Sciatic nerve (tissue), 2 donors: ENCODE measurements around the gene BCL2L12. TPM values are rescaled to one million over a fixed set of nuclear protein-coding genes. Genes with fewer than 3 reads are reported as not detected.

Experiments
- ATAC-seq: fragments of 200-7000 bp; cut with Tn5 transposase; one replicate; pipeline ENCODE4 v1.9.1; 2020; ENCODE audit warnings: mild to moderate bottlenecking, moderate library complexity
- DNase-seq: peaks from one replicate; pipeline ENCODE4 v3.0.0-alpha.2; 2020; ENCODE audit warnings: low spot score
- intact Hi-C: fragments of 100-400 bp; cut with DNase I; formaldehyde crosslinking; loops from one replicate; pipeline ENCODE4 v1.14.2; 2022
- total RNA-seq: library from RNA; stranded (reverse); fragmentation: NEBNext Ultra II Directional; extraction: Animal tissue kit (Norgen Biotek cat#: 25700); gene quantifications from one replicate; pipeline ENCODE4 v1.2.1, GENCODE V29; 2021
- donor health status: DM: no; HTN: no; CAD: no.
- donor health status: DM: no; HTN: no; CAD: no.

BCL2L12 gene
- total RNA-seq, 1 donor from 2014 or later: 11.5 TPM

DNA sequence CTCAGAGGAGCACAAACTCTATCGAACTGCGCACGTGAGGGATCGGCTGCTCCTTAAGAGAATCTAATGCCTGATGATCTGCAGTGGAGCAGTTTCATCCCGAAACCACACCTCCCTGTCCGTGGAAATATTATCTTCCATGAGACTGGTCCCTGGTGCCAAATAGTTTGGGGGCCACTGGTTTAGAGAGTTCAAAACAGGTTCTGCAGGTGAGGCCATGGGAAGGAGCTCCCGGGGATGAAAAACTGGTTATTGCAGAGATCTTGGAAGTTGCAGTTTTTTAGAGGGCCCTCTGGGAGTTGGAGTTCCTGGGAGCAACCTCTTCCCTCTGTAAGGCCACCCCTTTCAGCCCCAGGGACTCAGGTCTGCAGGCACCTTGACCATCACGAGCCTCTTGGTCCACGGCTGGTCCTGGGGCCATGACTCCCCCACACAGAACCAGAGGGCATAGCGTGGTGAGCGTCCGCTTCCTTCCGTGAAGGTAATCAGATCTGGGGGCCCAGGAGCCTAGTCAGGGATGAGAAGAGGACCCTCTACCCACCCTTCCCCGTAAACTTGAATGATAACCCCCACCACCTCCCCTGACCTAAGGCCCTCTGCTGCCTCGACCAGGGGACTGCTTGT lies 5.3 kb upstream of the BCL2L12 start:
- intact Hi-C loops: no loop called here
- no peak for DNase-seq
- ATAC-seq: no peak

DNA sequence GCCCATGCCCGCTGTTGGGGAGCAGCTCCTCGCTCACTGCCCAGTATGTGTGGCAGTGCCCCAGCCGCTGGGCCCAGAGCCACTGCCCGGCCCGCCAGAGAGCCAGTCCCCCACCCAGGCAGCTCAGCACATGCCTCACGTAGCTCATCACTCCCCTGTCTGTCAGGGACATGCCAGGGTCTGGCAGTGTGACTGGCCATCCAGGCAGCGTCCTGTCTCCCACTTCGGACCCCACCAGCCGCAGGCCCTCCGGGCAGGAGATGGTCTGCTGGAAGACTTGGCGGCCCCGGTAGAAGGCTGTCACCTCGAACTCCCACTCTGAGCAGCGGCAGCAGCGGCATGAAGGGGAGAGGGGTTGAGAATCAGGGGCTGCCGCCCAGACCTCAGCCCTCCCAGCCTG lies 3.7 kb upstream of the BCL2L12 start:
- no peak for DNase-seq
- no peak for ATAC-seq
- intact Hi-C loops: no loop called here

DNA sequence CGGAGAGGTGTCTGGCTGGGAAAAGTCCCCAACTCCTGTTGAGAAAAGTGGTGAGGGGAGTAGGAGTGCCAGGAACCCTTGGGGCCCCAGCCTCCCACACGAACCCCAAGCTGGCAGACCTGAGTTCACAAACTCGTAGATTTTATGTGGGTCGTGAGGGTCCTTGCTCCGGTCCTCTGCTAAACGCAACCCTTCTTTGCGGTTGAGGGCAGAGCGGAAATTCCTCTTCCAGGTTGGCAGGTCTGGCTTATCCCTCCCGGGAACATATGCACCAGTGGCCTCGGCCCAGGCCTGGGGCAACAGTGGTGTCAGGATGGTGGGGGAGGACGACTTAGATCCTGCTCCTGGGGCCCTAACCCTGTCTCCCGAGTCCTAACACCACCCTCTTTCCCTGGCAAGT lies 2.5 kb upstream of the BCL2L12 start:
- no peak for ATAC-seq

GRCh38 chr19:49664171-49665035 lies 1.3 kb upstream of the BCL2L12 start:
- intact Hi-C loops: loop anchor here (5.0 kb wide), 1 partner anchor 212 kb away; the partner anchor contains the start of genes ALDH16A1 and PIH1D1
- ATAC-seq (peak; percentile 86), DNase-seq (peak; percentile 97)

More for the DNA sequence above, 2.5 kb upstream of the BCL2L12 start:
- intact Hi-C loops: no loop called here
- DNase-seq: no peak

DNA sequence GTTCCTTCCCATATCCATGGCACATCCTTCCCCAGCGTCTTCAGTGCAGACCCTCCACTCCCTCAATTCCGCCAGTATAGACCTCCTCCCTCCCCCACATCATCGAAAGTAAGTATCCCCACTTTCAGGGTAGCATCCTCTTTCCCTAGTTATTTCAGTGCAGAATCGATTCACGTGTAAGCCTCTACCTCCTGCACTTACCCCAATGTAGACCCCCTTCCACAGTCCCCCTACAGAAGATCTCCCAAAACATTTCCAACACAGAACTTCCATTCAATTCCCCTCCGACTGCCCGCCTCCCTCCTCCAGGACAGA lies 740 bp upstream of the BCL2L12 start:
- no peak for DNase-seq
- intact Hi-C loops: loop anchor here (5.0 kb wide), 1 partner anchor 213 kb away; the partner anchor contains the start of genes ALDH16A1 and PIH1D1
- ATAC-seq: peak; percentile 1

- ATAC-seq: no peak
Measured at GRCh38 chr19:49666120-49666444, 349 bp downstream of the BCL2L12 start.

GRCh38 chr19:49667473-49667872 lies 1.7 kb downstream of the BCL2L12 start:
- intact Hi-C loops: loop anchor here (5.0 kb wide), 1 partner anchor 215 kb away; the partner anchor contains the start of genes ALDH16A1 and PIH1D1
- DNase-seq (no peak), ATAC-seq (no peak)

More at GRCh38 chr19:49666120-49666444, 349 bp downstream of the BCL2L12 start:
- no peak for DNase-seq
- intact Hi-C loops: loop anchor here (5.0 kb wide), 1 partner anchor 214 kb away; the partner anchor contains the start of genes ALDH16A1 and PIH1D1

GRCh38 chr19:49669516-49669915 lies 3.8 kb downstream of the BCL2L12 start:
- intact Hi-C loops: loop anchor here (5.0 kb wide), 1 partner anchor 217 kb away; the partner anchor contains the start of genes ALDH16A1 and PIH1D1

DNA sequence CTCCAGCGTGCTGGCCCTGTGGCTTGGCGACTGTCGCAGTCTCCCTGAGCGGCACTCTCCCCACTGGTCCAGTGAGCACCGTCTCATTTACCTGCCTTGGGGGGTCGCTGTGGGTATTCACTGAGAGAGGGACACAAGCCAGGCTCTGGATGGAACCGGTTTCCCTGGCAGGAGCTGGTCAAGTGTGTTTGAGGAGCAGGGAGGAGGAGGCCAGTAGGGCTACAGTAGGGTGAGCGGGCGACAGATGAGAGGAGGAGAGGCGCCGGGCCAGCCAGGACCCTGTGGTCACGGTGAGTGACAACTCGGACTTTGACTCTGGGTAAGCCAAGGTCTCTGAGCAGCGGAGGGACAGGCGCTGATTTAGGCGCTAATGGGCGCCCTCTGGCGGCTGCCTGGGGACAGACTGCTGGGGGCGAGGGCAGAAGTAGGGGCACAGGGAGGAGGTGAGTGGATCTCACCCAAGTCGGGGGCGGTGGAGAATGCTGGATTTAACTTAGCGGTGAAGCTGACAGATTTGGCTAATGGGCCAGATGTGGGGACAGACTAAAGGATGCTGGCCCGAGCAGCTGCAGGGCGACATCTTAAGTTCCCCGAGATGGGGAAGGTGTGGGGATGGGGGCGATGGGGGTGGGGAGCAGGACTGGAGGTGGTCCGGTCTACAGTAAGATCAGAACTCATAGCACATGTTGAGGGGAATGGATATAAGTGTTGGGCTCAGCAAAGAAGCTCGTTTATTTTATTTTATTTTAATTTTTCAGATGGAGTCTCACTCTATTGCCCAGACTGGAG lies 6.6 kb downstream of the BCL2L12 start:
- no peak for ATAC-seq
- peak; percentile 87 for DNase-seq
- intact Hi-C loops: loop anchor here (10.0 kb wide), 1 partner anchor 88 kb away; the partner anchor contains the start of genes NOSIP and PRRG2

More at GRCh38 chr19:49669516-49669915, 3.8 kb downstream of the BCL2L12 start:
- DNase-seq (no peak), ATAC-seq (no peak)

DNA sequence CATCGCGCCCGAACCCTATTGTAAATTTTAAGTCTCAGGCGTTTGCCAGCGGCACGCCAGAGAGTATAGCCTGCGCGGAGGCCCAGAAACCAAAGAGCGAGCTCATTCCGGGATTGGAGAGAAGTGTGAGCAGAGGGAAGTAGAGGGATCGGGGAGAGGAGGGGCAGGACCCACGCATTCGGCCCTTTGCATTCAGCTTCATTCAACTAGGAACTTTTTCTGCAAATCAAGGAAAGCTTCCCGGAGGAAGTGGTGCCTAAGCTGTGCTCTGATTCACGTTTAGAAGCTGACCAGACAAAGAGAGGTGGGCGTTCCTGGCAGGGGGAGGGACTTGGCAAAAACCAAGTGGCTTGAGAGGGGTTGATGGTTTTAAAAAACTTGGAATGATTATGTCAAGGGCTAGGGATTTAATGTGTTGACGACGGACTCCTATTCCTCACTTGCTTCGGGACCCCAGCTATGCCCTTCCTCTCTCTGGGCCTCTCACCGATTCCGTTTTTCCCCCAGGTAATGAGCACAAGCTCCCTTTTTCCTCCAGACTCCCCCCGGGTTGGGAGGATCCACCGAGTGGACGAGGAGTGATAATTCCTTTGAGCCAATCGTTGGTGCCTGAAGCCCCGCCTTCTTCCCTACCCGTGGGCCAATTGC lies 10.5 kb downstream of the BCL2L12 start:
- peak; percentile 65 for ATAC-seq
- DNase-seq: peak; percentile 91
- intact Hi-C loops: loop anchor here (10.0 kb wide), 1 partner anchor 91 kb away; the partner anchor contains the start of genes NOSIP and PRRG2

DNA sequence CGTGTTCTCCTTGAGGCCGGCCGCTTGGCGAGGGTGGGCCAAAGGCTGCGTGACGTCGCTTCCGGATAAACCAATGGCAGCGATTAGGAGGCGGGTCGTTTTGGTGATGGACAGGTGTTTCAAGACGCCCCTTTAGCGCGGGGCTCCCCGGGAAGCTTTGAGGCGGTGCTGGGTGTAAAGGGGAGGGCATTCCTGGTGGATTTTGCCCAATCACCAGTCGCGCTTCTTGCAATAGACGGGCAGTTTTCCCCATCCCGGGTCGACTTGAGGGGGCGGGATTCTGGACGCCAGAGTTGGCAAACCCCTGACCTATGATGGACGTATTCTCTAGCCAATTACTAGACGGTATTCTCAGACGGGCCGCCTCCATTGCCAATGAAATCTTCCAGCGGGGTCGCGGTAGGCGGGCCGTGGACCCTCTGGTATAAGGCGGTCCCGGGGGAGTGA lies 11.1 kb downstream of the BCL2L12 start:
- DNase-seq (peak; percentile 100), ATAC-seq (peak; percentile 92)
- intact Hi-C loops: loop anchor here (10.0 kb wide), 1 partner anchor 92 kb away; the partner anchor contains the start of genes NOSIP and PRRG2

DNA sequence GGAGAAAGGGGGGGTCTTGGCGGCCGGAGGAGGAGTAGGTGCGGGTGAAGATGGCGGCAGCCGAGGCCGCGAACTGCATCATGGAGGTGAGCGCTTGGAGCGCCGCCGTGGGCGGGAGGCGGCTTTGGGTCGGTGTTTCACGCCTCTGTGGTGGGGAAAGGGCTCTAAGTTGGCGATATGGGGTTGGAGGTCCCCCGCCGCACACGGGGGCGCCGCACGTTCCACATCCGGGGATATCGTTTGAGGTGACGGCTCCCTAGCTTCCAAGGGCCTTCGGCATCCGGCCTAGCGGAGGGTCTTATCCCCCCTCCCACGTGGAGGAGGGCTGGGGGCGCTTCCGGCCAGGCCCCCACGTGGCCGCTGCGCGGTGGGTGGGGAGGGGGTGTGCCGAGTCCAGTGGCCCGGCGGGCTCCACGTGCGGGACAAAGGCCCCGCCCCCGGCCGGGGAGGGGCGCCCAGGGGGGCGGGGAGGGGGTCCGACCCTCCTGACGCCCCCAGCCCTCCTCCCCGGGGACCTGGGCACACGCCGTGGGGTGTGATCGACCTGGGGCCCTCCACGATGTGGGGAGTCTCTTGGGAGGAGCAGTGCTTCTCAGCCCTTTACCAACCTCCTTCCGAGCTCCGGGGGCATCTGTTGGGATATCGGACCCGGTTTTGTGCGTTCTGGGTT lies 11.6 kb downstream of the BCL2L12 start, which contains the start of gene PRMT1:
Gene PRMT1, plus strand, starts transcription at position 41 of the 670 bp plus-strand sequence. Its CDS starts 10 bp downstream, at position 51.
- ATAC-seq: peak; percentile 6
- peak; percentile 83 for DNase-seq
- intact Hi-C loops: loop anchor here (10.0 kb wide), 1 partner anchor 93 kb away; the partner anchor contains the start of genes NOSIP and PRRG2

DNA sequence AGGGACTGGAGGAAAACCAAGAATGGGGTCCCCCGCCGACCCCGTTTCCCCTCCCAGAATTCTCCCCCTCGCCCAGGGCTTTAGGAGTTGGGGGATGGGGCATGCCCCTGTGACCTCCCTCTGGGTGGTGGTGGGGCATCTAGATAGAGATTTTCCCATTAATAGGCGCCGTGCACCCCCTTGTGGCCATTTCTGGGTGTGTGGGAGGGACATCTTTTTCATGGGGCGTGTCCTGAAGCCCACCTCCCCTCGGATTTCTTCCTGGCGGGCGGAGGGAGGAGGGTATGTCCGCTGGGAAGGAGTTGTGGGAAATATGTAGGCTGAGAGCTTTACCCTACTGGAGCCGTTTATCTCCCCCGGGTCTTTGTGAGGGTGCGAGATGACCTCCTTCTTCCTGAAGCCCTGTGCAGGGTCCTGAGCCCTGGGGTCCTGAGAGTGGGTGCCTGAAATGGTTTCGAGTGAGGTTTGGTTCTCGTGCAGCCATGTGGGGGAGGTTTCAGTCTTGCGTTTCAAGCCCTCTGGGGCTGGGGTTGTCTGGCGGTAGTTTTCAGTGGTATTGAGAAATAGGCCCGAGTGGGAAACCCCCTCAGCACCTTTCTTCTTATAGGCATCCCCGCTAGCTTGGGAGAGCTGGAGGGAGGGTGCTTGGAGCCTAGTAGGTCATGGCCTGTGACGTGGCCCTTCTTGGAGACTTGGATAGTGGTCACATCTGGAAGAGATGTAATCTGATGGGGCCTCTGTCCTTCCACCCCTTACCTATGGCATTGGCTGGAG lies 12.4 kb downstream of the BCL2L12 start:
- ATAC-seq: no peak
- peak; percentile 89 for DNase-seq
- intact Hi-C loops: loop anchor here (10.0 kb wide), 1 partner anchor 93 kb away; the partner anchor contains the start of genes NOSIP and PRRG2

GRCh38 chr19:49678985-49679770 lies 13.4 kb downstream of the BCL2L12 start:
- no peak for DNase-seq
- no peak for ATAC-seq
- intact Hi-C loops: loop anchor here (10.0 kb wide), 1 partner anchor 94 kb away; the partner anchor contains the start of genes NOSIP and PRRG2

DNA sequence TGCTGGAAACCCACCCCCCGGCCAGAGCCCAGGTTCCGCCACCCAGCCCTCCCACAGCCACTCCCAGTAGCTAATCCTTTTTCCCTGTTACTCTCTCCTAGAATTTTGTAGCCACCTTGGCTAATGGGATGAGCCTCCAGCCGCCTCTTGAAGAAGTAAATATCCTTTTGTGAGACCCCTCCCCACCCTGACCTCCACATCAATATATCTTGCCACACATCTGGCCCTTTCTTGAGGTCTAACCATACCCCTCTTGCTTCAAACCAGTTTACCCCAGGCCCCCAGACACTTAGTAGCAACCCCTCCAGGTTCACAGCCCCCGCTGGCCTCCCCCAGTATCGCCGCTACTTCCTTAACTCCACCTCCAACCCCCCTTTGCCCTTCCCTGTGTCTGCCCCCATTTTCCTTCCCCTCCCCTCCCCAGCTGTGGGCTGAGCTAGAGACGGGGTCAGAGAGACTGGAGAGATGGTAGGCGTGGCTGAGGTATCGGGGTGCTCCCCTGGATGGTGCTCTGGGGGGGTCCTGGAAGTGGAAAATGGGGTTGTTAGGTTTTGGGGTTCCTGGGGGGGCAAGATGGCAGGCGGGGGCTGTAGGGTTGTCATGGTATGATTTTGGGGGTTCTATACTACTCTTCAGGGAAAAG lies 14.2 kb downstream of the BCL2L12 start:
- DNase-seq (peak; percentile 61), ATAC-seq (no peak)
- intact Hi-C loops: loop anchor here (10.0 kb wide), 1 partner anchor 95 kb away; the partner anchor contains the start of genes NOSIP and PRRG2
